ENCODE results near the gene FBXW4. TPM values are rescaled to one million over a fixed set of nuclear protein-coding genes. Genes with fewer than 3 reads are reported as not detected.

Gene FBXW4
- total RNA-seq, 4 donors from 2014 or later, result 57.0 to 84.8 (median 65.2) TPM

DNA sequence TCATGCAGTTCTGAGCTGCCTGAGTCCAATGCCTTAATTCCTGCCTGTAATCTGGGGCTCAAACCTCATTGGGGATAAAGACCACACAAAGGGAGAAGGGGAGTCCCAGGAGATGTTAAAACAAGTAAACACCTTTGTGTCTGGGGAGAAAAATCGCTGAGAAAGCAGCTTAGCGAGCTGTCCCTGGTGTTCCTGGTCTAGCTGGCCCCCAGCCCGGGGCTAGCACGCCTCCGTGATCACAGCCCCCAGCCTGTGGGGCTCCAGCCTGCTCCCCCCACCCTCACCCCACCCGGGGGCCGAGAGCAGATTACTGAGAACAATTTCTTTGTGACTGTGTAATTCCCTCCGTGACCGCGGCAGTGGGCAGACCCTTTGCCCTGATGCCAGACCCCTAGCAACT is 82.1 kb downstream of the FBXW4 start:
- Histone ChIP-seq H3K27ac (peak overlapping the region in 1 of 4 donors; percentile 30), H3K4me1 (peaks cover 0 to 22% (median 8%) of the 10 kb centered on the region in 4 donors), H3K27me3 (no peaks in the 10 kb centered on the region), H3K36me3 (peaks cover 0 to 64% (median 5%) of the 10 kb centered on the region in 3 donors), H3K9me3 (no peaks in the 10 kb centered on the region), H3K4me3 (no peak overlapping the region)
- 41 to 72% methylated on average over 9 to 10 of the region's 10 CpGs for WGBS, 2 donors
- no peak for DNase-seq (ENCODE audit: low spot score in 2 of 2)
- TF ChIP-seq, protein P1, sequence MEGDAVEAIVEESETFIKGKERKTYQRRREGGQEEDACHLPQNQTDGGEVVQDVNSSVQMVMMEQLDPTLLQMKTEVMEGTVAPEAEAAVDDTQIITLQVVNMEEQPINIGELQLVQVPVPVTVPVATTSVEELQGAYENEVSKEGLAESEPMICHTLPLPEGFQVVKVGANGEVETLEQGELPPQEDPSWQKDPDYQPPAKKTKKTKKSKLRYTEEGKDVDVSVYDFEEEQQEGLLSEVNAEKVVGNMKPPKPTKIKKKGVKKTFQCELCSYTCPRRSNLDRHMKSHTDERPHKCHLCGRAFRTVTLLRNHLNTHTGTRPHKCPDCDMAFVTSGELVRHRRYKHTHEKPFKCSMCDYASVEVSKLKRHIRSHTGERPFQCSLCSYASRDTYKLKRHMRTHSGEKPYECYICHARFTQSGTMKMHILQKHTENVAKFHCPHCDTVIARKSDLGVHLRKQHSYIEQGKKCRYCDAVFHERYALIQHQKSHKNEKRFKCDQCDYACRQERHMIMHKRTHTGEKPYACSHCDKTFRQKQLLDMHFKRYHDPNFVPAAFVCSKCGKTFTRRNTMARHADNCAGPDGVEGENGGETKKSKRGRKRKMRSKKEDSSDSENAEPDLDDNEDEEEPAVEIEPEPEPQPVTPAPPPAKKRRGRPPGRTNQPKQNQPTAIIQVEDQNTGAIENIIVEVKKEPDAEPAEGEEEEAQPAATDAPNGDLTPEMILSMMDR (IDR thresholded peaks at IDR 0.05), result no peak
- no peak for TF ChIP-seq EP300 (IDR thresholded peaks at IDR 0.05)
- TF ChIP-seq POLR2A (IDR thresholded peaks at IDR 0.05), result no peak

GRCh38 chr10:101612086-101612485 is 82.9 kb downstream of the FBXW4 start:
- peaks cover 0 to 67% (median 5%) of the 10 kb centered on the region in 3 donors for H3K36me3 ChIP-seq
- H3K9me3 ChIP-seq, result no peaks in the 10 kb centered on the region
- no peak overlapping the region for H3K4me3 ChIP-seq
- peak overlapping the region in 1 of 4 donors; percentile 1 for H3K27ac ChIP-seq
- TF ChIP-seq, protein P1 (IDR thresholded peaks at IDR 0.05), result no peak
- TF ChIP-seq EP300 (IDR thresholded peaks at IDR 0.05), result no peak
- no peak for DNase-seq (ENCODE audit: low spot score in 2 of 2)
- H3K4me1 ChIP-seq, result peaks cover 0 to 22% (median 8%) of the 10 kb centered on the region in 4 donors
- no peaks in the 10 kb centered on the region for H3K27me3 ChIP-seq
- 90 to 95% methylated on average over 6 of the region's 6 CpGs for WGBS, 2 donors

- H3K9me3 ChIP-seq, result no peaks in the 10 kb centered on the region
- H3K4me3 ChIP-seq, result no peak overlapping the region
- WGBS, 2 donors, result 78% methylated on average over 16 of the region's 16 CpGs
- H3K4me1 ChIP-seq, result peaks cover 0 to 22% (median 8%) of the 10 kb centered on the region in 4 donors
- no peak overlapping the region for H3K27ac ChIP-seq
- H3K27me3 ChIP-seq, result no peaks in the 10 kb centered on the region
- peaks cover 0 to 67% (median 5%) of the 10 kb centered on the region in 3 donors for H3K36me3 ChIP-seq
- TF ChIP-seq EP300 (IDR thresholded peaks at IDR 0.05) (no peak), POLR2A (IDR thresholded peaks at IDR 0.05) (no peak)
- TF ChIP-seq, protein P1 (IDR thresholded peaks at IDR 0.05), result no peak
- no peak for DNase-seq (ENCODE audit: low spot score in 2 of 2)
Observed at GRCh38 chr10:101611096-101611905, 83.7 kb downstream of the FBXW4 start.

DNA sequence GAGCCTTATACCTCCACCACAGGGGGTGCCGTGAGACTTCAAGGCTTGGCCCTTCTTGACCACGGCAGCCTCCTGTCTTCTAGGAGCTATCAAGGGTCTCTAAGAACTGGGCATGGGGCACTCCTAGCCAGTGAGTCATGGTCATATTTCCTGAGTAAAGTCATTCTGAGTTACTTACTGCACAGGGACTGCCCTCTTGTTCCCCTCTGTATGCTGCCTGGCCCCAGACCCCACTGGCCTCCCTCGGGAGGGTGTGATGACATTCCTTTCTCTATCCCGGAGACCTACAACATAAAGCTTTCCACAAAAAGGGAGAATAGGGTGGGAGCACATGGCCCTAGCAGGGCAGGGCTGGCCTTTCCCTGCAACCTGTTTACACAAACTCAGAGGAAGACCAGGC is 85.5 kb downstream of the FBXW4 start:
- 53 to 73% methylated on average over 4 of the region's 4 CpGs for WGBS, 2 donors
- Histone ChIP-seq H3K36me3 (peaks cover 0 to 81% (median 5%) of the 10 kb centered on the region in 3 donors), H3K4me3 (no peak overlapping the region), H3K4me1 (peaks cover 0 to 6% (median under 1%) of the 10 kb centered on the region in 4 donors), H3K9me3 (no peaks in the 10 kb centered on the region), H3K27me3 (no peaks in the 10 kb centered on the region), H3K27ac (no peak overlapping the region)
- TF ChIP-seq POLR2A (IDR thresholded peaks at IDR 0.05) (no peak), EP300 (IDR thresholded peaks at IDR 0.05) (no peak)
- TF ChIP-seq, protein P1 (IDR thresholded peaks at IDR 0.05), result no peak
- no peak for DNase-seq (ENCODE audit: low spot score in 2 of 2)

DNA sequence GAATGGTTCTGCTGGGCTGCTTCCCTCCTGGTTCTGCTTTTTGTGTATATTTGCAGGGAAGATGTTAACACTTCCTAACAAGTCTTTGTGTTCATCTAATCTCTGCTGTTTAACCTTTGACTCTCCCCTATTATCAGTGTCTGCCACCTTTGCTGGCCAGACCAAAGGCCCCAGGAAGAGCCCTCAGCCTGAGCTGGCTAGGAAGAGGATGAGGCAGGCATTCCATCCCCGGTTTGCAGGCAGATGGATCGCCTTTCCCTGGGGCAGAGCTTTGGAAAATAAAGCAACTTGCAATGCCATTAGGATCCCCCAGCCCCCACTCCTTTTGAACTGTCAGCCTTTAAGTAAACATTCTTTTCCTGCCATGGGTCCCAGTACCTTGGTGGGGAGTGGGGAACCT is 87.8 kb downstream of the FBXW4 start:
- 29 to 42% methylated on average over 2 of the region's 2 CpGs for WGBS, 2 donors
- H3K36me3 ChIP-seq, result peaks cover 0 to 86% (median 5%) of the 10 kb centered on the region in 3 donors

More for the DNA sequence above, 87.8 kb downstream of the FBXW4 start:
- H3K4me3 ChIP-seq, result no peak overlapping the region
- TF ChIP-seq, protein P1 (IDR thresholded peaks at IDR 0.05), result no peak
- TF ChIP-seq POLR2A (IDR thresholded peaks at IDR 0.05) (no peak), EP300 (IDR thresholded peaks at IDR 0.05) (no peak)
- peaks cover 0 to 3% (median 0%) of the 10 kb centered on the region in 4 donors for H3K4me1 ChIP-seq
- H3K27me3 ChIP-seq, result no peaks in the 10 kb centered on the region
- no peak overlapping the region for H3K27ac ChIP-seq
- no peaks in the 10 kb centered on the region for H3K9me3 ChIP-seq
- DNase-seq (ENCODE audit: low spot score in 2 of 2), result no peak
